ENCODE results near the gene ASB6.

GRCh38 chr9:129612815-129613519, 29.0 kb downstream of the ASB6 start:
- no peak for TF ChIP-seq CTCF (IDR thresholded peaks at IDR 0.05)
- TF ChIP-seq POLR2A (IDR thresholded peaks at IDR 0.05), result no peak

Measured in body of pancreas (tissue), 4 donors.